ENCODE data around the gene MBTPS1.

GRCh38 chr16:84020353-84020752, 96.4 kb downstream of the MBTPS1 start:
- TF ChIP-seq FOXK2 (IDR thresholded peaks at IDR 0.05) (no peak), HDGF (IDR thresholded peaks at IDR 0.05; ENCODE audit: borderline replicate concordance) (no peak), ZNF384 (IDR thresholded peaks at IDR 0.05) (no peak), TARDBP (IDR thresholded peaks at IDR 0.05) (no peak)

Measured in HEK293T (cell line).